Upper lobe of left lung (tissue), 6 donors: ENCODE measurements around the gene CYFIP2. TPM values are rescaled to one million over a fixed set of nuclear protein-coding genes. Genes with fewer than 3 reads are reported as not detected.

Experiments
- ATAC-seq, 2 donors: fragments of 200-7000 bp; cut with Tn5 transposase; one replicate each; pipeline ENCODE4 v1.9.1; 2022; ENCODE audit warnings: mild to moderate bottlenecking in 2 of 2, moderate library complexity in 2 of 2; ENCODE audit not compliant: low FRiP score in 2 of 2
- DNase-seq, 2 donors: peaks; one replicate each; pipeline ENCODE4 v3.0.0-alpha.2; 2019 to 2020
- H3K27ac ChIP-seq, 4 donors: fragments of 200-600 bp; sonication (generic); one replicate each; pipeline ENCODE4 v1.5.1; 2016 to 2019
- H3K27me3 ChIP-seq, 4 donors: fragments of 200-600 bp; sonication (generic); one replicate each; pipeline ENCODE4 v1.5.1; 2017 to 2019
- H3K36me3 ChIP-seq, 4 donors: fragments of 200-600 bp; sonication (generic); one replicate each; pipeline ENCODE4 v1.5.1; 2016 to 2019
- H3K4me1 ChIP-seq, 4 donors: fragments of 200-600 bp; sonication (generic); one replicate each; pipeline ENCODE4 v1.5.1; 2018 to 2019
- H3K4me3 ChIP-seq, 4 donors: fragments of 200-600 bp; sonication (generic); one replicate each; pipeline ENCODE4 v1.5.1; 2017 to 2019; ENCODE audit warnings: mild to moderate bottlenecking in 2 of 4, moderate library complexity in 1 of 4
- H3K9me3 ChIP-seq, 4 donors: fragments of 200-600 bp; sonication (generic); one replicate each; pipeline ENCODE4 v1.5.1; 2018 to 2019
- CTCF ChIP-seq, 6 experiments: fragments of 450-650 bp in 4 of 6; fragments of 200-600 bp in 2 of 6; sonication (generic) in 2 of 6; IDR thresholded peaks; one replicate each; pipeline ENCODE4 v1.5.1; 2016 to 2019; ENCODE audit warnings: antibody characterized with exemption in 6 of 6
- EP300 ChIP-seq, 4 donors: sonication (generic); formaldehyde crosslinking; IDR thresholded peaks; one replicate each; pipeline ENCODE4 v1.5.1; 2017; ENCODE audit warnings: antibody characterized with exemption in 4 of 4, control low read depth in 2 of 4
- POLR2A ChIP-seq, 4 donors: fragments of 450-650 bp; IDR thresholded peaks; one replicate each; pipeline ENCODE4 v1.5.1; 2016 to 2017; ENCODE audit warnings: antibody characterized with exemption in 4 of 4, mild to moderate bottlenecking in 2 of 4
- POLR2AphosphoS5 ChIP-seq, 2 donors: sonication (generic); formaldehyde crosslinking; IDR thresholded peaks; one replicate each; pipeline ENCODE4 v1.5.1; 2017; ENCODE audit warnings: antibody characterized with exemption in 2 of 2
- WGBS, 2 donors: methylation state at CpG; one replicate each; pipeline ENCODE4 v1.1.5; 2017 to 2018; 5-methylcytosine and 5-hydroxymethylcytosine counted together
- total RNA-seq, 6 donors: library from RNA; depleted of rRNA in 4 of 6; stranded (reverse); fragments of >200 nt in 4 of 6; gene quantifications; one replicate each; pipeline versions ENCODE4 v1.1.0 to v1.2.1, GENCODE V29; 2016 to 2021
- donor health status: DM: no; HTN: no; CAD: no; lungs with moderate emphysema.
- donor health status: DM: no; HTN: yes; CAD: no; lungs with severe emphysema.

Gene CYFIP2
- total RNA-seq, 6 donors from 2014 or later: 39.6 to 71.8 (median 47.7) TPM

GRCh38 chr5:157348049-157348400 is 82.1 kb downstream of the CYFIP2 start:
- 100% methylated on average over 1 to 2 of the region's 2 CpGs for WGBS, 2 donors
- Histone ChIP-seq H3K27me3 (no peaks in the 10 kb centered on the region), H3K36me3 (peaks cover 0 to 5% (median 0%) of the 10 kb centered on the region in 4 donors), H3K27ac (no peak overlapping the region), H3K9me3 (no peaks in the 10 kb centered on the region), H3K4me1 (no peaks in the 10 kb centered on the region), H3K4me3 (no peak overlapping the region)
- DNase-seq (no peak), ATAC-seq (no peak)
- TF ChIP-seq CTCF (IDR thresholded peaks at IDR 0.05) (no peak), POLR2A (IDR thresholded peaks at IDR 0.05) (no peak), EP300 (IDR thresholded peaks at IDR 0.05) (no peak), POLR2AphosphoS5 (IDR thresholded peaks at IDR 0.05) (no peak)

- H3K27ac ChIP-seq: no peak overlapping the region
- TF ChIP-seq POLR2AphosphoS5 (IDR thresholded peaks at IDR 0.05) (no peak), POLR2A (IDR thresholded peaks at IDR 0.05) (no peak), EP300 (IDR thresholded peaks at IDR 0.05) (no peak), CTCF (IDR thresholded peaks at IDR 0.05) (no peak)
- ATAC-seq (no peak), DNase-seq (no peak)
- no peaks in the 10 kb centered on the region for H3K9me3 ChIP-seq
- H3K4me1 ChIP-seq: no peaks in the 10 kb centered on the region
- 52 to 68% methylated on average over 7 of the region's 7 CpGs for WGBS, 2 donors
- H3K4me3 ChIP-seq: no peak overlapping the region
- H3K27me3 ChIP-seq: no peaks in the 10 kb centered on the region
- no peaks in the 10 kb centered on the region for H3K36me3 ChIP-seq
These were observed 85.2 kb downstream of the CYFIP2 start for GRCh38 chr5:157350939-157351801.

GRCh38 chr5:157351802-157352092 is 85.8 kb downstream of the CYFIP2 start:
- ATAC-seq (no peak), DNase-seq (no peak)
- no peak overlapping the region for H3K4me3 ChIP-seq
- no peak overlapping the region for H3K27ac ChIP-seq
- H3K27me3 ChIP-seq: no peaks in the 10 kb centered on the region
- no peaks in the 10 kb centered on the region for H3K36me3 ChIP-seq
- H3K9me3 ChIP-seq: no peaks in the 10 kb centered on the region
- TF ChIP-seq EP300 (IDR thresholded peaks at IDR 0.05) (no peak), CTCF (IDR thresholded peaks at IDR 0.05) (no peak), POLR2AphosphoS5 (IDR thresholded peaks at IDR 0.05) (no peak), POLR2A (IDR thresholded peaks at IDR 0.05) (no peak)
- WGBS, 2 donors: 83 to 93% methylated on average over 1 of the region's 1 CpG
- H3K4me1 ChIP-seq: no peaks in the 10 kb centered on the region

- no peak for ATAC-seq
These were observed 86.9 kb downstream of the CYFIP2 start for GRCh38 chr5:157352756-157353340.

More at GRCh38 chr5:157352756-157353340, 86.9 kb downstream of the CYFIP2 start:
- no peaks in the 10 kb centered on the region for H3K4me1 ChIP-seq
- 90 to 94% methylated on average over 12 of the region's 12 CpGs for WGBS, 2 donors
- no peaks in the 10 kb centered on the region for H3K36me3 ChIP-seq
- H3K27me3 ChIP-seq: no peaks in the 10 kb centered on the region
- DNase-seq: no peak
- no peak overlapping the region for H3K27ac ChIP-seq
- H3K9me3 ChIP-seq: no peaks in the 10 kb centered on the region
- no peak overlapping the region for H3K4me3 ChIP-seq
- no peak for TF ChIP-seq POLR2A (IDR thresholded peaks at IDR 0.05)
- TF ChIP-seq POLR2AphosphoS5 (IDR thresholded peaks at IDR 0.05): no peak
- TF ChIP-seq EP300 (IDR thresholded peaks at IDR 0.05): no peak
- TF ChIP-seq CTCF (IDR thresholded peaks at IDR 0.05): no peak
